ENCODE data around the gene DYNC1LI2. TPM values are rescaled to one million over a fixed set of nuclear protein-coding genes. Genes with fewer than 3 reads are reported as not detected.

The DYNC1LI2 gene
- total and polyA plus RNA-seq, 2 experiments from 2014 or later: 58.6 to 89.6 TPM

DNA sequence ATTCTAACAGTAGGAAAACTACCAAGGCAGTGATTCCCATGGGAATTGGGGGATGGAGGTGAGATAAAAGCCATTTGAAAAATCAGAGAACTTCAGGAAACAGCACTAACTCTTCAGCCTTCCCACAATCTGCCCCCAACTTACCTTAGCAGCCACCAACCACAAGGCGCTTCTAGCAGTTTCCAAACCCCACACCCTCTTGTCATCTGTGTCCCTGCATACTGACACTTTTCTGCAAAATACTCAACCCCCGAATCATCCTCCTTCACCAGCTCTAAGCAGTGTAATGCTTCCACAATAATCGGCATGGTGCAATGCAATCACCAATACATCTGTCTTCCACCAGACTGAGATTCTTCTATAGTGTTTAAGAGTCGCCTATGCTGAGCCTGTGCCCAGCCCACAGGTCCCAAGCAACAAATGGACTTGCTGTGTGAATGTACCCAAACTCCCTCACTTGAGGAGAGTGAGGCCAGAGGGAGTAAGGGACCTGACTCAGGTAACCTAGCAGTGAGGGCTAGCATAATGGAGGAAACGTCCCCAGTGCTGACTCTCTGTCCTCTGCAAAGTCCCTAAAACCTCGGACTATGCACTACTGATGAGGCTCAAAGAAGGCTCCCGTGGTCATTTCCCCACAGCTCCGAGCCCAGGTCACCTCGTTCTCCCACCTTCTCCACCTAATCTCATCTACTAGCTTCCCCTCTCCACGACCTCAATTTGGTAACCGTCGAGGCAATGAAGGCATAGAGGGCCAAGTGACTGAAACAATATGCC, 943 bp downstream of the DYNC1LI2 start:
- H3K27ac ChIP-seq: peak overlapping the region; percentile 100
- peaks cover 8% of the 10 kb centered on the region for H3K4me1 ChIP-seq (ENCODE audit: low read depth)
- TF ChIP-seq CTCF (IDR thresholded peaks at IDR 0.05; ENCODE audit: low read depth, low read length): no peak
- peak overlapping the region; percentile 100 for H3K4me3 ChIP-seq
- H3K27me3 ChIP-seq: peaks cover 3% of the 10 kb centered on the region
- H3K36me3 ChIP-seq: peaks cover 21% of the 10 kb centered on the region
- no peaks in the 10 kb centered on the region for H3K9me3 ChIP-seq (ENCODE audit: low read depth)
- DNase-seq (ENCODE audit: low read depth in 1 of 2, low spot score in 1 of 2): no peak

GRCh38 chr16:66746682-66747081, 4.7 kb downstream of the DYNC1LI2 start:
- H3K4me1 ChIP-seq (ENCODE audit: low read depth): peaks cover 8% of the 10 kb centered on the region
- H3K9me3 ChIP-seq (ENCODE audit: low read depth): no peaks in the 10 kb centered on the region
- no peak overlapping the region for H3K4me3 ChIP-seq
- TF ChIP-seq CTCF (IDR thresholded peaks at IDR 0.05; ENCODE audit: low read depth, low read length): no peak
- H3K27me3 ChIP-seq: no peaks in the 10 kb centered on the region
- peak overlapping the region; percentile 48 for H3K27ac ChIP-seq
- peak in 1 of 2 donors; percentile 37 for DNase-seq (ENCODE audit: low read depth in 1 of 2, low spot score in 1 of 2)
- peaks cover 40% of the 10 kb centered on the region for H3K36me3 ChIP-seq

DNA sequence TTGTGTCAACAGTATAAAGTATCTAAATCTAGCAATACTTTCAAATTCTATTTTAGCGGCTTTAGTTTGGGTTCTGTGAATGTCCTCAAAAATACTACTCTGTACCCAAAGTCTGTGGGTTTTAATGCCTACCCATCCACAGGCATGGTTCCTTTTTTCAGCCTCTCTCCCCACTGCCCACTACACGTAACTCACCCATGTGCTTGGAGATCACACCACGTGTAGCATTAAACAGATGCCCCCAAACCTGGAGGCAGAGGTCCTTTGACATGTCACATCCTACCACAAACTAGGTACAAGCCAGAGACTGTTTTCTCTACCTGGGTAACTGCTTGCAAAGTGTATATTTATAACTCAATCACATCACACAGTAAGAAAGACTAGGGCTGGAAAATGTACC, 5.4 kb downstream of the DYNC1LI2 start:
- Histone ChIP-seq H3K9me3 (ENCODE audit: low read depth) (no peaks in the 10 kb centered on the region), H3K4me3 (no peak overlapping the region), H3K27ac (peak overlapping the region; percentile 48), H3K27me3 (no peaks in the 10 kb centered on the region), H3K4me1 (ENCODE audit: low read depth) (peaks cover 8% of the 10 kb centered on the region), H3K36me3 (peaks cover 45% of the 10 kb centered on the region)
- no peak for TF ChIP-seq CTCF (IDR thresholded peaks at IDR 0.05; ENCODE audit: low read depth, low read length)
- no peak for DNase-seq (ENCODE audit: low read depth in 1 of 2, low spot score in 1 of 2)

DNA sequence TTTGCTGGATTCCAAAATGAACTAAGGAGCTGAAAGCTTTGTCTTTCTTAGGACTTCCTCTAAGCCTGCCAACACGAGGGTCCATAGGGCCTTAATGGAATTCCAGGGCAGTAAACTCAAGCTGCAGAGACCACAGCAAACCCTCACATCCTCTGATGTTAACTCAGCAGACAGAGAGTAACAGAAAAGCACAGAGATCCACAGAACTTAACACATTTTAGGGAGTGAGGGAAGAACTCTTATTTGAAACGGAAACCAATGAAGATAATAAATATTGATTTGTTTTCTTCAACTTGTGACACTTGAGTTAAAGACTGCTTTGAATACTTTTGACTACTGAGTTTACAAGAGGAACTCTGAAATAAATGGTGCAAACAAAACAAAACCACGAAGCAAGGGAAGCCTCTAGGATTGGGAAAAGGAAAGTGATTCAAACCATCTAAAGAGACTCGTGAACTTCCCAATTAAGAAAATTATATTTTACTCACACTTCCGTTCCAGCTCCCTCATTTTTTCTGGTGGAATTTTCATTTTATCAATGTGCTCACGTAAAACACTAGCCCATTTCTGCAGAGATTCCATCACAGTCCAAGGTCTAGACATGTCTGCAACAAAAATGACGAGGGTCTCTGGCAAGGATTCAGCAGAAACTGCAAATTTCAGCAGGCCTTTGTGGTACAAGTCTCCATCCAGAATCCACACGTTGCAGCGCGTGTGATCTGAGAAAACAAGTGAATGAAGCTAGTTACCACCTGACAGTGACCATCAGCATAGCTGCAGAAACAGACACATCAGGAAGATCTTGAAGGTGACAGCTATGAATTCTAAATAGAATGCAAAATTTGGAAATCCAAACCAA, 9.2 kb downstream of the DYNC1LI2 start:
- Histone ChIP-seq H3K9me3 (ENCODE audit: low read depth) (no peaks in the 10 kb centered on the region), H3K36me3 (peaks cover 49% of the 10 kb centered on the region), H3K27ac (peak overlapping the region; percentile 48), H3K4me3 (no peak overlapping the region), H3K27me3 (no peaks in the 10 kb centered on the region), H3K4me1 (ENCODE audit: low read depth) (no peaks in the 10 kb centered on the region)
- TF ChIP-seq CTCF (IDR thresholded peaks at IDR 0.05; ENCODE audit: low read depth, low read length): no peak
- DNase-seq (ENCODE audit: low read depth in 1 of 2, low spot score in 1 of 2): peak in 1 of 2 donors; percentile 65

DNA sequence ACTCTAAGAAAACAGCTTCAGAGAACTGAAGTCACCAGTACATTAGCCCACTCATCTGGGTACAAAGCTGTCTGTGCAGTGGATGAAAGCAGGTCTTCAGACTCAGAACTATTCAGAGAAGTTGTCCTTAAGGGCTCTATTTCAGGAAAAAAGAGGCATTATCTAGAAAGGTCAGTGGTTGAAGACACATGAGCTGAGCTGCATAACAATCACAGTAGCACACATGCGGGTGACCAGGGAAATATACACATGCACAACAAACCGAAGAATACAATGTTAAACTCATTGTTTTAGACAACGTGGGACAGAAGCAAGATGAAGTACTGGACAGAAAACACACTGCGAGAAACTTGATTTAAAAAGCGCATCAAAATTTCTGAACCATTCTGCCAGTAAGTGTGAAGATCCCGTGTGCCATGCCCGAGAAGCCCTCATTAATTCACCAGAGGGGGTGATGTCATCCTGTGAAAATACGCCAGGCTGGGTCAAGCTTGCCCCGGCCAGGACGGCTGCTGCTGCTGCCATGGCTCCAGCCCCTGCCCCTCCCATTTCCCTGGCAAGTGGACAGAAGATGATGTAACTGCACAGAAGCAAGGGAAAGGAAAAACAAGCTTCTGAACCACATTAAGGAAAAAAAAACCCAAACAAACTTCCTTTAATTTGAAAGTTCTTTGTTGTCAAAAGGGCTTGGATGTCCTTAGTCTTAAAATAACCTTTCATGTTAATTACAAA, 10.1 kb downstream of the DYNC1LI2 start:
- Histone ChIP-seq H3K36me3 (peaks cover 53% of the 10 kb centered on the region), H3K27ac (peak overlapping the region; percentile 63)
- TF ChIP-seq CTCF (IDR thresholded peaks at IDR 0.05; ENCODE audit: low read depth, low read length): no peak

More for the DNA sequence above, 10.1 kb downstream of the DYNC1LI2 start:
- Histone ChIP-seq H3K9me3 (ENCODE audit: low read depth) (no peaks in the 10 kb centered on the region), H3K4me1 (ENCODE audit: low read depth) (no peaks in the 10 kb centered on the region), H3K27me3 (no peaks in the 10 kb centered on the region), H3K4me3 (no peak overlapping the region)
- peak in 1 of 2 donors; percentile 94 for DNase-seq (ENCODE audit: low read depth in 1 of 2, low spot score in 1 of 2)
